RPMI7951 (cell line): Measurements from ENCODE around the gene SMARCA5. TPM values are rescaled to one million over a fixed set of nuclear protein-coding genes. Genes with fewer than 3 reads are reported as not detected.

ENCODE experiments used
- total RNA-seq: library from RNA; depleted of rRNA; stranded (reverse); fragments of >200 nt; shearing (Covaris generic); gene quantifications from 2 replicates; pipeline ENCODE4 v1.2.3, GENCODE V29; 2014; rRNA removed

Gene SMARCA5
- total RNA-seq, 1 experiment from 2014 or later = 34.1 TPM

Other genes with a start within 250 kb of the SMARCA5 start
- 6.2 and 11.5 TPM in 2 replicates for gene GAB1, start 176.8 kb upstream of the SMARCA5 start, total RNA-seq
- gene FREM3, start 187.0 kb downstream of the SMARCA5 start, total RNA-seq = not detected in 2 replicates